Karpas-422 (cell line): ENCODE measurements around the gene ZNF79. TPM values are rescaled to one million over a fixed set of nuclear protein-coding genes. Genes with fewer than 3 reads are reported as not detected.

Experiments used
- DNase-seq: peaks from one replicate; pipeline ENCODE4 v3.0.0-alpha.2; 2015
- H2AFZ ChIP-seq: fragments of 200-600 bp; sonication (generic); 2 replicates; pipeline ENCODE4 v1.6.1; 2014; ENCODE audit warnings: antibody characterized with exemption, low read length, mixed read lengths
- H3K27ac ChIP-seq: fragments of 200-600 bp; sonication (generic); 2 replicates; pipeline ENCODE4 v1.5.1; 2014; ENCODE audit warnings: mild to moderate bottlenecking, low read length, moderate library complexity
- H3K27me3 ChIP-seq: fragments of 200-600 bp; sonication (generic); 2 replicates; pipeline ENCODE4 v1.6.1; 2014; ENCODE audit warnings: low read length, mixed read lengths
- H3K36me3 ChIP-seq: fragments of 200-600 bp; sonication (generic); 2 replicates; pipeline ENCODE4 v1.6.1; 2014; ENCODE audit warnings: low read length, mixed read lengths; ENCODE audit not compliant: insufficient read depth
- H3K4me1 ChIP-seq: fragments of 200-600 bp; sonication (generic); 2 replicates; pipeline ENCODE4 v1.6.1; 2014; ENCODE audit warnings: mild to moderate bottlenecking, low read length, mixed read lengths
- H3K4me2 ChIP-seq: fragments of 200-600 bp; sonication (generic); 2 replicates; pipeline ENCODE4 v1.6.1; 2014; ENCODE audit warnings: low read length, low read depth, mild to moderate bottlenecking; ENCODE audit not compliant: poor library complexity, severe bottlenecking
- H3K4me3 ChIP-seq: fragments of 200-600 bp; sonication (generic); 2 replicates; pipeline ENCODE4 v1.5.1; 2014; ENCODE audit warnings: mild to moderate bottlenecking, antibody characterized with exemption, low read length, mixed read lengths
- H3K79me2 ChIP-seq: fragments of 200-600 bp; sonication (generic); 2 replicates; pipeline ENCODE4 v1.6.1; 2014; ENCODE audit warnings: mild to moderate bottlenecking, low read length, mixed read lengths
- H3K9ac ChIP-seq: fragments of 200-600 bp; sonication (generic); 2 replicates; pipeline ENCODE4 v1.6.0; 2014; ENCODE audit warnings: low read length
- H3K9me2 ChIP-seq: fragments of 200-600 bp; sonication (generic), shearing (Covaris generic); replicated peaks from 2 replicates; pipeline ENCODE4 v1.6.0; 2014; ENCODE audit warnings: mild to moderate bottlenecking, low read length, moderate library complexity; ENCODE audit not compliant: insufficient read depth
- H3K9me3 ChIP-seq: fragments of 300-700, 200-600 bp; sonication (generic); 2 replicates; pipeline ENCODE4 v1.6.1; 2014; ENCODE audit warnings: low read length, mixed read lengths
- H4K20me1 ChIP-seq: fragments of 200-600 bp; sonication (generic); 2 replicates; pipeline ENCODE4 v1.6.1; 2014; ENCODE audit warnings: mild to moderate bottlenecking, antibody characterized with exemption, low read length, low read depth; ENCODE audit not compliant: insufficient read depth
- total RNA-seq: library from RNA; depleted of rRNA; stranded (reverse); fragments of >200 nt; shearing (Covaris generic); gene quantifications from 2 replicates; pipeline ENCODE4 v1.2.3, GENCODE V29; 2014; ENCODE audit warnings: low replicate concordance

ZNF79 gene
- total RNA-seq, 1 experiment from 2014 or later: 8.1 TPM

DNA sequence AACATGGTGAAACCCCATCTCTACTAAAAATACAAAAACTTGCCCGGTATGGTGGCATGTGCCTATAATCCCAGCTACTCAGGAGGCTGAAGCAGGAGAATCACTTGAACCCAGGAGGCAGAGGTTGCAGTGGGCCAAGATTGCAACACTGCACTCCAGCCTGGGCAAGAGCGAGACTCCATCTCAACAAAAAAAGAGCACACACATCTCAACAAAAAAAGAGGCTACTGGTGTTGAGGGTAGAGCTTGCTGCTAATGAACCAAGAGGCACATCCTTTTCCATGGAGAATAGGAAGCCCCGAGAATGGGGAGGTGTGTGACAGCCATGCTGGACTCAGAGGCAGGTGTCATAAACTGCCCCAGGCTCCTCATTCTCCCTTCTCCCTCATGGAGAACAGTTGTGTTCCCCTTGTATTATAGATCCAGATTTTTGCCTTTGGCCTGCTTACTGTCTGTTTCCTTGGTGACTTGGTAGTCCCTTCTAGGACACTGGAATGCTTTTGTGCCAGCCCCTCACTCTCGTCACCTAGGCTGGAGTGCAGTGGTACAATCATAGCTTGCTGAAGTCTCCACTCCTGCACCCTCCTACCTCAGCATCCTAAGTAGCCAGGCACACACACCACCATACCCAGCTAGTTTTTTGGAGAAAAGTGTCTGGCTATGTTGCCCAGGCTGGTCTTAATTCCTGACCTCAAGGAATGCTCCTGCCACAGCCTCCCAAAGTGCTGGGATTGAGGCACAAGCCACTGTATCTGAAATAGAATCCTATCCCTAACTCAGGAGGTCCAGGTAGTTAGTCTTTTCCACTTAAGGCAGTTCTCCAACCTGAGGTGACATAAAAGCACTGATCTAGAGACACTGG lies 21.9 kb downstream of the ZNF79 start:
- Histone ChIP-seq H3K4me2 (no peak overlapping the region), H3K36me3 (peaks cover 52% of the 10 kb centered on the region), H3K27ac (no peak overlapping the region), H3K9ac (no peak overlapping the region), H3K9me2 (no peaks in the 10 kb centered on the region), H4K20me1 (peaks cover 31% of the 10 kb centered on the region), H3K4me1 (peaks cover 17% of the 10 kb centered on the region), H3K79me2 (peaks cover 25% of the 10 kb centered on the region), H2AFZ (no peak overlapping the region), H3K9me3 (no peaks in the 10 kb centered on the region), H3K4me3 (no peak overlapping the region), H3K27me3 (no peaks in the 10 kb centered on the region)
- peak; percentile 69 for DNase-seq

DNA sequence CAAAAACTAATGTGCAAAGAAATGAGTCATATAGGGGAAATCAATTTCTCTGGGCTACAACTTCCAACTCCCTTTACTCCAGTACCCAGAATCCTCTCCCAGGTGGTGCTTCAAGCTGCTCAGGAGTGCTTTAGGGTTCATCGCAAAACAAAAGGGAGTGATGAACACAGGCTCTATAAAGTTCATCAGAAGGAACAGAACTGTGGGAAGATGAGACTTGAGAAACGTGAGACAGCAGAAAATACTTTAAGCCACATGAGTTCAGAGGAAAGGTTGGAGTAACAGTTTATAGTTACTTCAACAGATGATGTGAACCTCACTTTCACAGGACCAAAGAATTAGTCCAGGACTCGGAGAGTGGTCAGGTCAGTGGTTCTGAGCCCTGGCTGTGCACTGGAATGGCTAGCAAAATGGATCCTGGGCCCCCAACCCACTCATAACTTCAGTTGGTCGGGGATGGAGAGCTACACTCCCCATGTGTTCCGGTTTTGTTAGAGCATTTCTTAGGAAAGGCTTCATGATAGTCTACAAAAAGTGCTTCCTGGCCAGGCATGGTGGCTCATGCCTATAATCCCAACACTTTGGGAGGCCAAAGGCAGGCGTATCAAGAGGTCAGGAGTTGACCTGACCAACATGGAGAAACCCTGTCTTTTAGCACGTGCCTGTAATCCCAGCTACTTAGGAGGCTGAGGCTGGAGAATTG lies 22.7 kb downstream of the ZNF79 start:
- H3K4me3 ChIP-seq: no peak overlapping the region
- DNase-seq: peak; percentile 49
- H3K79me2 ChIP-seq: peaks cover 29% of the 10 kb centered on the region
- peaks cover 31% of the 10 kb centered on the region for H4K20me1 ChIP-seq
- H3K9me2 ChIP-seq: no peaks in the 10 kb centered on the region
- H3K9ac ChIP-seq: no peak overlapping the region
- H2AFZ ChIP-seq: no peak overlapping the region
- H3K27me3 ChIP-seq: no peaks in the 10 kb centered on the region
- no peaks in the 10 kb centered on the region for H3K9me3 ChIP-seq
- H3K27ac ChIP-seq: no peak overlapping the region
- H3K36me3 ChIP-seq: peaks cover 50% of the 10 kb centered on the region
- H3K4me2 ChIP-seq: no peak overlapping the region
- peaks cover 18% of the 10 kb centered on the region for H3K4me1 ChIP-seq

GRCh38 chr9:127447416-127448111 lies 23.4 kb downstream of the ZNF79 start:
- H3K4me3 ChIP-seq: no peak overlapping the region
- peak; percentile 54 for DNase-seq
- H2AFZ ChIP-seq: no peak overlapping the region
- H3K9ac ChIP-seq: no peak overlapping the region
- H3K27ac ChIP-seq: no peak overlapping the region
- no peaks in the 10 kb centered on the region for H3K9me2 ChIP-seq
- H4K20me1 ChIP-seq: peaks cover 31% of the 10 kb centered on the region
- H3K79me2 ChIP-seq: peaks cover 36% of the 10 kb centered on the region
- no peaks in the 10 kb centered on the region for H3K9me3 ChIP-seq
- no peaks in the 10 kb centered on the region for H3K27me3 ChIP-seq
- peaks cover 50% of the 10 kb centered on the region for H3K36me3 ChIP-seq
- H3K4me2 ChIP-seq: no peak overlapping the region
- peaks cover 25% of the 10 kb centered on the region for H3K4me1 ChIP-seq

DNA sequence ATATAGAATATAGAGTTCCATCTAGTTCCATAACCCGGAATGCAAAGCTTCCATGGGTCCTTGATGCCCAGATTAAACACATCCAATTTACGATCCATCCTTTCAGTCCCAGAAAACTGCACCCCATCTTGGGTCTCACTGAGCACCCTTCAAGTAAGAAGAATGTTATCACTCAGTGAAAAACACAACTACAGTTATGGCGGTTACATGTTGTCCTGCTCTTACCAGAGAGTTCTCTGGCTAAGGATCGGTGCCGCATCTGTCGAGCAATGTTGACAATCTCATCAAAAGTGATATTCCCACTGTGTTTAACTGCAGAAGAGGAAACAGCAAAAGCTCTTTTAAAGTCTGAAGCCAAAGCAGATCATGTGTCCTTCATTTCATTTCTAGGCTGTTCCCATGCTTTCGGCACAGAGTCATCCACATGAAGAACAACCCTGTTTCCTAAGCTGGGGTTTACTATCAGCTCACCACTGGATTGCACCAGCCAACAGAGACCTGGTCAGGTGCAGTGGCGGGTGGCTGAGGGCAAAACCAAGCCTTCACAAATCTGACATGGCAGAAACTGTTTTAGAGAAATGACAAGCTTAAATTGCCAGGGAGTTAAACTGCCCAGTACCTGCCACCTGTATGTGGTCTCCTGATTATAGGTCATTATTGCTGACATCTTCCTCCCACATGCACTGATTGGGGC lies 24.1 kb downstream of the ZNF79 start:
- Histone ChIP-seq H4K20me1 (peaks cover 31% of the 10 kb centered on the region), H3K27ac (no peak overlapping the region), H3K36me3 (peaks cover 50% of the 10 kb centered on the region), H2AFZ (no peak overlapping the region), H3K4me3 (no peak overlapping the region), H3K4me2 (peak overlapping the region; percentile 96), H3K9me2 (no peaks in the 10 kb centered on the region), H3K9ac (no peak overlapping the region), H3K9me3 (no peaks in the 10 kb centered on the region), H3K4me1 (peaks cover 28% of the 10 kb centered on the region), H3K79me2 (peaks cover 38% of the 10 kb centered on the region), H3K27me3 (no peaks in the 10 kb centered on the region)
- DNase-seq: peak; percentile 47

DNA sequence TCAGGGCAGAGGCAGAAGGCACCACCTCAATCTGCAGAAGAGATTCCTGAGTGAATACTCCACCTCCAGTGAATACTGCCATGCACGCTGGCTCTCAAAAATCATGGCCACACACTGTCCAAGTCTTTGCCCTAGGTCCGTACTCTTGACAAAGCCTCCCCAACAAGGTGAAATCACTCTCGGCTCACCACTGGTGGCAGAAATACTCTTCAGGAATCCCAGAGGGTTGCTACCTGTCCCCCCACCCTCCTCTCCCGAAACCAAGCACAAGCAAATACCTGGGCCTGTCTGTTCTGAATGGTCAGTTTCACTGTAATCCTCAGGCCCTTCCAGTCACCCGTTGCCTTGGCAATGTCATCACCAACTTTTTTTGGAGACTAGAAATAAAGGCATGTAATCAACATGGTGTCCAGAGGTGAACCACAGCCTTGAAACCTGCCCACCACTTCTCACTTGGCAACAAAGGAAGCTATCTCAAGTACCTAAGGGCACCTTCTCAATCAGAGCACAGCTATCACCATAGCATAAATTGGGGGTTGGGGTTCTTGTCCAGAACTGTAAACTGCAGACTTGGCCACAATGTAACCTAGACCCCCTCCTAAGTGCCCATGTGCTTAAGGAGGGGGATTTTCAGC lies 25.3 kb downstream of the ZNF79 start:
- peaks cover 38% of the 10 kb centered on the region for H3K79me2 ChIP-seq
- peak overlapping the region; percentile 88 for H3K4me3 ChIP-seq
- H2AFZ ChIP-seq: no peak overlapping the region
- no peaks in the 10 kb centered on the region for H3K27me3 ChIP-seq
- peak overlapping the region; percentile 92 for H3K27ac ChIP-seq
- no peaks in the 10 kb centered on the region for H3K9me3 ChIP-seq
- H3K36me3 ChIP-seq: peaks cover 50% of the 10 kb centered on the region
- H3K4me1 ChIP-seq: peaks cover 28% of the 10 kb centered on the region
- H3K9me2 ChIP-seq: no peaks in the 10 kb centered on the region
- peak; percentile 51 for DNase-seq
- peaks cover 31% of the 10 kb centered on the region for H4K20me1 ChIP-seq
- peak overlapping the region; percentile 99 for H3K9ac ChIP-seq
- H3K4me2 ChIP-seq: peak overlapping the region; percentile 96

DNA sequence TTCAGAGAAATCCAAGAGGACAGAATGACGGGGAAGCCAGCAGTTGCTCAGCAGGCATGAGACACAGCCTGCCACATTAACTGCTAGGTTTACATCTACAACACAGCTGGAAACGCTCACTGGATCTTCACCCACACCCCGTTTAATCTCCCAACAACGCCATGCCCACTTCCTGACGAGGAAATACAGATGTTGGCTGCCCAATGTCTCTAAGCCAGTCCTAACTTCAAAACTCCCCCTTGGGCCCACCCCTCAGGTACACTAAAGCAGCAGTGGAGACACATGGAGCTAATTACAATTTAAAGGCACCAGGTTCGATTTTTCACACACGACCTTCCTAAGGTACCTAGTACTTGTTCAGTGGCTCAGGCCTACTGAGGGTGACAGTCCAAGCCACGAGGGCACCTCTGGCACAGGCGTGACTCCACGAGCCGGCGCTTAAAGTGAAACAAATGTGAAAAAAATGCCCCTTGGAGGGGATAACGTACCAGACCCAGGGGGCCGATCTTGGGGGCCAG lies 26.1 kb downstream of the ZNF79 start:
- H3K4me1 ChIP-seq: peaks cover 31% of the 10 kb centered on the region
- no peaks in the 10 kb centered on the region for H3K9me3 ChIP-seq
- DNase-seq: peak; percentile 55
- H3K27me3 ChIP-seq: no peaks in the 10 kb centered on the region
- H3K27ac ChIP-seq: peak overlapping the region; percentile 92
- H3K79me2 ChIP-seq: peaks cover 38% of the 10 kb centered on the region
- H3K4me2 ChIP-seq: peak overlapping the region; percentile 96
- H3K36me3 ChIP-seq: peaks cover 50% of the 10 kb centered on the region
- peaks cover 31% of the 10 kb centered on the region for H4K20me1 ChIP-seq
- H3K9ac ChIP-seq: peak overlapping the region; percentile 99
- no peaks in the 10 kb centered on the region for H3K9me2 ChIP-seq
- H3K4me3 ChIP-seq: peak overlapping the region; percentile 88
- H2AFZ ChIP-seq: no peak overlapping the region

- no peaks in the 10 kb centered on the region for H3K27me3 ChIP-seq
- peak within 1 kb of the TSS; percentile 96 for H3K4me2 ChIP-seq
- peak within 1 kb of the TSS; percentile 88 for H3K4me3 ChIP-seq
- peak within 1 kb of the TSS; percentile 90 for H2AFZ ChIP-seq
- H3K4me1 ChIP-seq: peaks cover 38% of the 10 kb centered on the region
- H3K79me2 ChIP-seq: peaks cover 38% of the 10 kb centered on the region
- H3K36me3 ChIP-seq: peaks cover 50% of the 10 kb centered on the region
- no peaks in the 10 kb centered on the region for H3K9me2 ChIP-seq
- peak; percentile 98 for DNase-seq
- peaks cover 31% of the 10 kb centered on the region for H4K20me1 ChIP-seq
- peak within 1 kb of the TSS; percentile 92 for H3K27ac ChIP-seq
- peak within 1 kb of the TSS; percentile 99 for H3K9ac ChIP-seq
- H3K9me3 ChIP-seq: no peaks in the 10 kb centered on the region
These were observed 26.8 kb downstream of the ZNF79 start, which contains the start of the genes LRSAM1 and RPL12 for GRCh38 chr9:127450830-127451607. TSS of gene LRSAM1 (plus strand) at chr9:127451510. CDS start at chr9:127454528, 3,018 bp downstream. TSS of gene RPL12 (minus strand) at chr9:127451406. CDS start at chr9:127451317, 89 bp downstream.
